CD14-positive monocyte (primary cell): Measurements from ENCODE around the gene PAQR9. TPM values are rescaled to one million over a fixed set of nuclear protein-coding genes. Genes with fewer than 3 reads are reported as not detected.

Experiments
- DNase-seq, 3 donors: peaks; one replicate each; pipeline ENCODE4 v3.0.0-alpha.2; 2011 to 2022
- H2AFZ ChIP-seq: 2 replicates; pipeline ENCODE4 v1.6.0; 2012; ENCODE audit warnings: mild to moderate bottlenecking, low read depth, low read length, inconsistent platforms; ENCODE audit not compliant: insufficient read depth, poor library complexity, severe bottlenecking
- H3K27ac ChIP-seq, 2 donors: 1 replicate in 1 of 2; 2 replicates in 1 of 2; pipeline ENCODE4 v1.5.1; 2012 to 2013; ENCODE audit warnings: low read length in 2 of 2, control low read depth in 1 of 2, inconsistent platforms in 1 of 2, low read depth in 1 of 2, mild to moderate bottlenecking in 1 of 2
- H3K27me3 ChIP-seq, 2 donors: one replicate each; pipeline versions ENCODE4 v1.6.0 to v1.6.1; 2011 to 2013; ENCODE audit warnings: low read length in 2 of 2; ENCODE audit not compliant: control insufficient read depth in 2 of 2, insufficient read depth in 2 of 2
- H3K36me3 ChIP-seq, 2 donors: replicated peaks in 1 of 2; 1 replicate in 1 of 2; 2 replicates in 1 of 2; pipeline versions ENCODE4 v1.5.1 to v1.6.1; 2012 to 2013; ENCODE audit warnings: low read length in 2 of 2, control low read depth in 1 of 2, inconsistent platforms in 1 of 2, mild to moderate bottlenecking in 1 of 2; ENCODE audit not compliant: insufficient read depth in 2 of 2, control insufficient read depth in 1 of 2
- H3K4me1 ChIP-seq, 2 donors: 1 replicate in 1 of 2; 2 replicates in 1 of 2; pipeline versions ENCODE4 v1.5.1 to v1.6.1; 2012 to 2013; ENCODE audit warnings: low read length in 2 of 2, control low read depth in 1 of 2, inconsistent platforms in 1 of 2, mild to moderate bottlenecking in 1 of 2, moderate library complexity in 1 of 2; ENCODE audit not compliant: insufficient read depth in 2 of 2, control insufficient read depth in 1 of 2
- H3K4me2 ChIP-seq: replicated peaks from 2 replicates; pipeline ENCODE3; 2012; ENCODE audit warnings: low read length, moderate library complexity, mild to moderate bottlenecking; ENCODE audit not compliant: poor library complexity, severe bottlenecking; ENCODE audit errors: extremely low read depth
- H3K4me3 ChIP-seq, 3 experiments: fragments of 200-600 bp in 1 of 3; sonication (generic) in 1 of 3; replicated peaks in 1 of 3; 1 replicate in 2 of 3; 2 replicates in 1 of 3; pipeline ENCODE4 v1.5.1; 2011 to 2013; ENCODE audit warnings: low read length in 3 of 3, mild to moderate bottlenecking in 3 of 3, control low read depth in 2 of 3, low read depth in 2 of 3, inconsistent platforms in 1 of 3, moderate library complexity in 1 of 3
- H3K79me2 ChIP-seq: 2 replicates; pipeline ENCODE4 v1.6.0; 2012; ENCODE audit warnings: mild to moderate bottlenecking, control low read depth, inconsistent platforms, low read length, moderate library complexity; ENCODE audit not compliant: insufficient read depth
- H3K9ac ChIP-seq: 2 replicates; pipeline ENCODE4 v1.6.0; 2017; ENCODE audit warnings: low read length, mild to moderate bottlenecking; ENCODE audit not compliant: insufficient read depth, poor library complexity, severe bottlenecking
- H3K9me3 ChIP-seq, 2 donors: replicated peaks in 1 of 2; 1 replicate in 1 of 2; 2 replicates in 1 of 2; pipeline versions ENCODE4 v1.5.1 to v1.6.1; 2012 to 2013; ENCODE audit warnings: low read length in 2 of 2, control low read depth in 1 of 2; ENCODE audit not compliant: control insufficient read depth in 1 of 2, insufficient read depth in 1 of 2
- H4K20me1 ChIP-seq: 2 replicates; pipeline ENCODE4 v1.6.0; 2012; ENCODE audit warnings: mild to moderate bottlenecking, low read length, control low read depth, moderate library complexity; ENCODE audit not compliant: insufficient read depth
- H3K27ac Mint-ChIP-seq, 7 donors: one replicate each; pipeline ENCODE4 v1.8.0; 2020; ENCODE audit warnings: mild to moderate bottlenecking in 7 of 7, mixed read lengths in 7 of 7, moderate library complexity in 6 of 7, inconsistent platforms in 2 of 7
- H3K27me3 Mint-ChIP-seq, 3 donors: one replicate each; pipeline ENCODE4 v1.8.0; 2021 to 2022; ENCODE audit warnings: low read depth in 3 of 3, mild to moderate bottlenecking in 3 of 3, mixed read lengths in 3 of 3, moderate library complexity in 3 of 3, inconsistent platforms in 1 of 3
- H3K36me3 Mint-ChIP-seq, 2 donors: one replicate each; pipeline ENCODE4 v1.8.0; 2020; ENCODE audit warnings: mixed read lengths in 2 of 2, inconsistent platforms in 1 of 2, mild to moderate bottlenecking in 1 of 2
- H3K4me1 Mint-ChIP-seq: one replicate; pipeline ENCODE4 v1.8.0; 2020; ENCODE audit warnings: mild to moderate bottlenecking, mixed read lengths
- H3K4me3 Mint-ChIP-seq, 2 donors: one replicate each; pipeline ENCODE4 v1.8.0; 2020; ENCODE audit warnings: mild to moderate bottlenecking in 2 of 2, mixed read lengths in 2 of 2, moderate library complexity in 1 of 2
- H3K9me3 Mint-ChIP-seq, 7 donors: one replicate each; pipeline ENCODE4 v1.8.0; 2020 to 2022; ENCODE audit warnings: mixed read lengths in 7 of 7, mild to moderate bottlenecking in 6 of 7, moderate library complexity in 6 of 7, inconsistent platforms in 2 of 7
- CTCF ChIP-seq: fragments of 200-600 bp; IDR thresholded peaks from one replicate; pipeline ENCODE4 v1.8.0; 2022; ENCODE audit warnings: antibody characterized with exemption, mild to moderate bottlenecking
- WGBS: methylation state at CpG from one replicate; pipeline ENCODE4 v1.1.5; 2013; ENCODE audit warnings: missing lambda C conversion rate; ENCODE audit not compliant: insufficient coverage; 5-methylcytosine and 5-hydroxymethylcytosine counted together
- intact Hi-C, 2 donors: fragments of 100-400 bp; cut with micrococcal nuclease; formaldehyde crosslinking; loops; one replicate each; pipeline versions ENCODE4 v1.15.0 to v1.15.1; 2023
- polyA plus RNA-seq, 3 donors: library from polyadenylated mRNA; depleted of rRNA in 1 of 3; unstranded in 2 of 3; stranded (reverse) in 1 of 3; fragments of 300-500 nt in 2 of 3; fragments of >200 nt in 1 of 3; fragmentation: Illumina TruSeq in 2 of 3; gene quantifications; 1 replicate in 2 of 3; 2 replicates in 1 of 3; pipeline ENCODE4 v1.2.3, GENCODE V29; 2012 to 2021

Gene PAQR9
- polyA plus RNA-seq, 3 donors, result not detected

DNA sequence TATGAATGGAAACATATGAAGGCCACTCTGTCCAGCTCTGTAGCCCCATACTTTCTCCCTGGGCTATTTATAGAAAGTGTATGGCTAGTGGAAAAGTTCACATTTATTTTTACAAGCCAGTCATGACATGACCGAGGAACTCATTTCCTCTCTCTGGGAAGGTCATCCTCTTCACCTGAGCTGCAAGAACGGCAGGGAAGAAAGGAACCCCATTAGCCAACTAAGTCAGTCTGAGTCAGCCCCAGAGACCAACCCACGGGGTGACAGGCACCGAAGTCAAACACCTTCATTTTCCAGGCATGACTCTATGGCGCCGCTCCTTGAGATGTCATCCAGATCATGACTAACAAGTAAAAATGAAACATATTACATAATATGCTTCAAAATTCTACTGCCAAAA, 4.8 kb downstream of the PAQR9 start:
- Mint-ChIP-seq H3K36me3 (peaks cover 6 to 8% of the 10 kb centered on the region in 2 donors), H3K9me3 (peaks cover 0 to 13% (median 9%) of the 10 kb centered on the region in 7 donors), H3K27ac (no peak overlapping the region), H3K4me1 (peaks cover 5% of the 10 kb centered on the region), H3K4me3 (peak overlapping the region in 1 of 2 donors; percentile 42), H3K27me3 (peaks cover 45 to 65% (median 46%) of the 10 kb centered on the region in 3 donors)
- H3K4me3 ChIP-seq, result no peak overlapping the region
- no peak for DNase-seq
- H3K36me3 ChIP-seq, result no peaks in the 10 kb centered on the region
- H3K4me1 ChIP-seq, result peaks cover 4 to 8% of the 10 kb centered on the region in 2 donors
- intact Hi-C loops, result no loop called here
- no peak for TF ChIP-seq CTCF
- no peak overlapping the region for H3K4me2 ChIP-seq
- H3K9me3 ChIP-seq, result peaks cover 0 to 12% of the 10 kb centered on the region in 2 donors
- H3K27me3 ChIP-seq, result peaks cover 58 to 62% of the 10 kb centered on the region in 2 donors
- no peaks in the 10 kb centered on the region for H4K20me1 ChIP-seq
- WGBS, result no CpG with 5 or more reads among the region's 6 CpGs
- no peaks in the 10 kb centered on the region for H3K79me2 ChIP-seq
- H3K27ac ChIP-seq, result no peak overlapping the region
- H3K9ac ChIP-seq, result no peak overlapping the region
- no peak overlapping the region for H2AFZ ChIP-seq

DNA sequence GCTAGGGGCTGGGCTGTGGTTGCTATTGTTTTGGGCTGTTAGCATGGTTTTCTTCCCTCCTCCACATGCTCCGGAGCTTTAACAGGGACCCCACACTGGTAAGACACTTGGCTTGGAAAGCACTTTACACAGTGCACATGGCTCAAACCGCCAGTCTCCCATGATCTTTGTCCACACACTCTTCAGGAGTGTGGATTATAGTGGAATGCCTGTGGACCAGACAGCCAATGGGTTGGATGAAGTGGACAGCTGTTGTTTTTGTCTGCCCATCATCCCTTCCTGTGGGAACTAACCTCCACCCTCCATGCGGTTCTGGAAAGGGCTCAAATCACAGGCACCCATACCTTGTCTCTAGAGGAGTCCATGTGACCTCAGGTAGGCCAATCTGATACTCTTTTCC, 10.0 kb downstream of the PAQR9 start:
- no peaks in the 10 kb centered on the region for H3K36me3 Mint-ChIP-seq
- H3K36me3 ChIP-seq, result no peaks in the 10 kb centered on the region
- H3K79me2 ChIP-seq, result no peaks in the 10 kb centered on the region
- H3K4me1 Mint-ChIP-seq, result no peaks in the 10 kb centered on the region
- peaks cover 19 to 43% (median 20%) of the 10 kb centered on the region in 3 donors for H3K27me3 Mint-ChIP-seq
- H3K4me2 ChIP-seq, result no peak overlapping the region
- intact Hi-C loops, result no loop called here
- no peak for DNase-seq
- no peak overlapping the region for H3K27ac ChIP-seq
- peaks cover 29 to 30% of the 10 kb centered on the region in 2 donors for H3K27me3 ChIP-seq
- H4K20me1 ChIP-seq, result no peaks in the 10 kb centered on the region
- H2AFZ ChIP-seq, result no peak overlapping the region
- H3K4me3 ChIP-seq, result no peak overlapping the region
- H3K27ac Mint-ChIP-seq, result no peak overlapping the region
- WGBS, result 75% methylated on average over 1 of the region's 3 CpGs
- H3K9me3 Mint-ChIP-seq, result peaks cover 0 to 2% (median under 1%) of the 10 kb centered on the region in 7 donors
- H3K4me1 ChIP-seq, result no peaks in the 10 kb centered on the region
- H3K4me3 Mint-ChIP-seq, result no peak overlapping the region
- H3K9me3 ChIP-seq, result no peaks in the 10 kb centered on the region
- no peak overlapping the region for H3K9ac ChIP-seq
- no peak for TF ChIP-seq CTCF
